Osteocyte (in vitro differentiated cells): Measurements from ENCODE around the gene DDI2. TPM values are rescaled to one million over a fixed set of nuclear protein-coding genes. Genes with fewer than 3 reads are reported as not detected.

Experiments
- DNase-seq: peaks from one replicate; pipeline ENCODE4 v3.0.0; 2021; ENCODE audit warnings: mixed read lengths; ENCODE audit not compliant: unreplicated experiment; ENCODE audit errors: extremely low spot score
- H3K27ac Mint-ChIP-seq: one replicate; pipeline ENCODE4 v1.8.0; 2021; ENCODE audit warnings: mild to moderate bottlenecking, mixed read lengths; ENCODE audit not compliant: unreplicated experiment
- H3K27me3 Mint-ChIP-seq: one replicate; pipeline ENCODE4 v1.8.0; 2021; ENCODE audit warnings: mixed read lengths; ENCODE audit not compliant: unreplicated experiment
- H3K36me3 Mint-ChIP-seq: one replicate; pipeline ENCODE4 v1.8.0; 2021; ENCODE audit warnings: mixed read lengths; ENCODE audit not compliant: unreplicated experiment
- H3K4me1 Mint-ChIP-seq: one replicate; pipeline ENCODE4 v1.8.0; 2021; ENCODE audit warnings: mixed read lengths; ENCODE audit not compliant: unreplicated experiment
- H3K4me3 Mint-ChIP-seq: one replicate; pipeline ENCODE4 v1.8.0; 2021; ENCODE audit warnings: mild to moderate bottlenecking, moderate library complexity, mixed read lengths; ENCODE audit not compliant: unreplicated experiment
- H3K9me3 Mint-ChIP-seq: one replicate; pipeline ENCODE4 v1.8.0; 2021; ENCODE audit warnings: mixed read lengths; ENCODE audit not compliant: unreplicated experiment
- total RNA-seq: library from RNA; stranded (reverse); gene quantifications from 2 replicates; pipeline ENCODE4 v1.2.1, GENCODE V29; 2021
- TF ChIP-seq, protein P1 (sequence below): fragments of 200-600 bp; sonication (generic); IDR thresholded peaks from 2 replicates; pipeline ENCODE4 v1.5.0; 2021; ENCODE audit warnings: antibody characterized with exemption, mild to moderate bottlenecking, moderate library complexity

Gene DDI2
- total RNA-seq, 1 donor from 2014 or later = 23.4 TPM

DNA sequence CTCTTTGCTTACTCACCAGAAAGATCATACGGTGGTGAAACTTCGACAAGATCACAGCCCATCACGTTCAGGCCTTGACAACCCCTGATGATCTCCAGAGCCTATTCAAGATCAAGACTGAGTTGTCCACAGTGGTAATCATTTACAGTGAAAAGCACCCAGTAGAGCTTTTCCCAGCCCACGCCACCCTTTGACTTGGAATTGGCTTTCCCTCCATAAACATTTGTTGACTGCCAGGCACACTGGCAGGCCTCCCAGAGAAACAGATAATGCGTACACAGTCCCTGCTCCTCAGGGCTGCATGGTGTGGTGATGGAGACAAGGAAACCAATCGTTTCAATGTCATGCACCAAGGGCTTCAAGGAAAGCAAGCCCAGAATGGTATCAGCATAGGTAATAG, 42.5 kb upstream of the DDI2 start:
- Mint-ChIP-seq H3K4me3 (no peak overlapping the region), H3K27ac (no peak overlapping the region), H3K4me1 (peaks cover 14% of the 10 kb centered on the region), H3K36me3 (peaks cover 16% of the 10 kb centered on the region), H3K9me3 (no peaks in the 10 kb centered on the region), H3K27me3 (no peaks in the 10 kb centered on the region)
- DNase-seq = no peak
- TF ChIP-seq, protein P1, sequence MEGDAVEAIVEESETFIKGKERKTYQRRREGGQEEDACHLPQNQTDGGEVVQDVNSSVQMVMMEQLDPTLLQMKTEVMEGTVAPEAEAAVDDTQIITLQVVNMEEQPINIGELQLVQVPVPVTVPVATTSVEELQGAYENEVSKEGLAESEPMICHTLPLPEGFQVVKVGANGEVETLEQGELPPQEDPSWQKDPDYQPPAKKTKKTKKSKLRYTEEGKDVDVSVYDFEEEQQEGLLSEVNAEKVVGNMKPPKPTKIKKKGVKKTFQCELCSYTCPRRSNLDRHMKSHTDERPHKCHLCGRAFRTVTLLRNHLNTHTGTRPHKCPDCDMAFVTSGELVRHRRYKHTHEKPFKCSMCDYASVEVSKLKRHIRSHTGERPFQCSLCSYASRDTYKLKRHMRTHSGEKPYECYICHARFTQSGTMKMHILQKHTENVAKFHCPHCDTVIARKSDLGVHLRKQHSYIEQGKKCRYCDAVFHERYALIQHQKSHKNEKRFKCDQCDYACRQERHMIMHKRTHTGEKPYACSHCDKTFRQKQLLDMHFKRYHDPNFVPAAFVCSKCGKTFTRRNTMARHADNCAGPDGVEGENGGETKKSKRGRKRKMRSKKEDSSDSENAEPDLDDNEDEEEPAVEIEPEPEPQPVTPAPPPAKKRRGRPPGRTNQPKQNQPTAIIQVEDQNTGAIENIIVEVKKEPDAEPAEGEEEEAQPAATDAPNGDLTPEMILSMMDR = no peak

DNA sequence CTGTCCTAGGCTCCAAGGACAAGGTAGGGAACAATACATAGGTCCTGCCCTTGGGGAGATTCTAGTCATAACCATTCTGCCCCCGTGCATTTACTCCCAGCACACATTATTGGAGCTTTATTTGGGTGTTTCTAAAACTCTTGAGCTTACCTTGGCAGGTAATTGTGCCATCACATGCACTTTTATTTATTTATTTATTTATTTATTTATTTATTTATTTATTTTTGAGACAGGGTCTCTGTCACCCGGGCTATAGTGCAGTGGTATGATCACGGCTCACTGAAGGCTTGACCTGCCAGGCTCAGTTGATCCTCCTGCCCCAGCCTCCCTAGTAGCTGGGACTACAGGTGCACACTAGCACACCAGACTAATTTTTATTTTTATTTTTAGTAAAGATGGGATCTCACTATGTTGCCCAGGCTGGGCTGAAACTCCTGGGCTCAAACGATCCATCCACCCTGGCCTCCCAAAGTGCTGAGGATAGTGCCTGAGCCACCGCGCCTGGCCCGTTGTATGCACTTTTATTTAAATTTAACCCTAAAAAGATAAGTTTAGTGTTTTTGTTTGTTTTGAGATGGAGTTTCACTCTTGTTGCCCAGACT, 41.6 kb upstream of the DDI2 start:
- H3K4me1 Mint-ChIP-seq = peaks cover 16% of the 10 kb centered on the region
- H3K27me3 Mint-ChIP-seq = no peaks in the 10 kb centered on the region
- H3K27ac Mint-ChIP-seq = no peak overlapping the region
- no peaks in the 10 kb centered on the region for H3K9me3 Mint-ChIP-seq
- no peak for DNase-seq
- no peak overlapping the region for H3K4me3 Mint-ChIP-seq
- TF ChIP-seq, protein P1 = no peak
- peaks cover 12% of the 10 kb centered on the region for H3K36me3 Mint-ChIP-seq

DNA sequence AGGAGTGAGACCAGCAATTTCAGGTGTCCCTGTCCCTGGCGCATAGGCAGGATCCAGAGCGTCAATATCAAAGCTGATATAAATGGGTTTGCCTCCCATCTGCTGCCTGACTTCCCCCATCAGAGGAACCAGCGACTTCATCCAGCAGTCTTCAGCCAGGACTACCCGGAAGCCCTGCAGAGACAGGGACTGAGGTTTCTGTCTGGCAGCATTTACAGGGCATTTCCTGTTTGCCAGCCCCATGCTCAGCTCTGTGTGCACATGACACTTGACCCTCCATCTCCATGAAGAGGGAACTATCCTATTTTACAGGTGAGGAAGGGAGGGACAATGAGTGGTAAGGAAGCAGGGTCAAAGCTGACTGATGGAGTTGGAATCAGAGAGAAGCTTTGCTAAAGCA, 39.6 kb upstream of the DDI2 start:
- DNase-seq = no peak
- no peak overlapping the region for H3K27ac Mint-ChIP-seq
- peaks cover 3% of the 10 kb centered on the region for H3K36me3 Mint-ChIP-seq
- H3K4me3 Mint-ChIP-seq = no peak overlapping the region
- H3K9me3 Mint-ChIP-seq = no peaks in the 10 kb centered on the region
- peaks cover 10% of the 10 kb centered on the region for H3K4me1 Mint-ChIP-seq
- H3K27me3 Mint-ChIP-seq = no peaks in the 10 kb centered on the region
- TF ChIP-seq, protein P1 = no peak

DNA sequence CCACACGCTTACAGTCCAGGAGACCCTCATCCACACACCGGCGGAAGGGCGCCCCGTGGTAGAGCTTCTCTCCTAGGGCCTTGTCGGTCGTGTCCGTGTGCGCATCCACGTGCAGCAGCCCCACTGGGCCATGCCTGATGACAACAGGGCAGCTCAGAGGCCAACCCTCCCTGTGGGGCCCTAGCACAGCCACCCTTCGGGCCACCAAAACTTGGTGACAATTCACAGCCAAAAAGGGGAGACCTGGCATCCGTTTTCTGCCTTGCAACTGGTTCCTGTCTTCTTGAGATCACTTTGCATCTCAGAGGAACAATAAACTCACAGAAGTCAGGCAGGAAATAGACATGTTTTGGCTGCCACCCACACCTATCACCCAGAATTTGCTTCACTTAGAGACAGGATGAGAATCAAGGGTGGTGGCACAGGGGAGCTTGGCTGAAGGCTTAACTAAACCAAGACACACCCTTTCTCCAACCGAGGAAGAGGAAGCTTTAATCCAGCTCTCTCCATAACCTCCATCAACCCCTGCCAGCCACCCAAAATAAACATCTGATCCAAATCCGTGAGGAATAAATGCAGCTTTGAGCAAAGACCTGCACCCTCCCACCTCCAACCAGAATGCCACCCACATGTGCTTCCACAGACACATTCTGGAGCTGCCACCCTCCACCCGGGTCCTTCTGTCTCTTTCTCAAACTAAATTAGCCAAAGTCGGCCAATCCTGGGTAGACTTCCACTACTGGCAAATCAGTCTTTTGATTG, 38.2 kb upstream of the DDI2 start:
- Mint-ChIP-seq H3K27me3 (no peaks in the 10 kb centered on the region), H3K4me1 (peaks cover 10% of the 10 kb centered on the region), H3K4me3 (no peak overlapping the region), H3K27ac (no peak overlapping the region), H3K9me3 (no peaks in the 10 kb centered on the region), H3K36me3 (no peaks in the 10 kb centered on the region)
- no peak for DNase-seq
- TF ChIP-seq, protein P1 = no peak

DNA sequence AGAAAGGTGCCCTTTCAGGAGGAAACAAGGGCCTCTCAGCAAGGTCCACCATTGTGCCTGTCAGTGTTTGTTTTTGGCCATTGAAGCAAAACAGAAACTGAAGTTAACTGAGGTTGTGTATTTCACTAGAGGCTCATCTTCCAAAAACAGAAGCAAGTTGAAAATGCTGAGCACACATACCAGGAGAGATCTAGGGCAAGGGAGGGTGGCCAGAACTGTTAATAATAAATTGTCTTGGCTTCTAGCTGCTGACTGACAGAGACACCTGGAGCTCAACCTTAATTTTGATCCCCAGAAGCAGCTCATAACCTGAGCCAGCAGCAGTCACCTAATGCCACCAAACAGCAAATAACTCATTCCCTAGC, 37.6 kb upstream of the DDI2 start:
- DNase-seq = no peak
- no peak overlapping the region for H3K27ac Mint-ChIP-seq
- peaks cover 10% of the 10 kb centered on the region for H3K4me1 Mint-ChIP-seq
- no peaks in the 10 kb centered on the region for H3K27me3 Mint-ChIP-seq
- no peaks in the 10 kb centered on the region for H3K9me3 Mint-ChIP-seq
- no peak overlapping the region for H3K4me3 Mint-ChIP-seq
- no peaks in the 10 kb centered on the region for H3K36me3 Mint-ChIP-seq
- TF ChIP-seq, protein P1 = no peak
